HepG2 (cell line): Measurements from ENCODE around the gene COL9A3. TPM values are rescaled to one million over a fixed set of nuclear protein-coding genes. Genes with fewer than 3 reads are reported as not detected.

ENCODE experiments used
- AKNA ChIP-seq: sonication (generic); formaldehyde crosslinking; IDR thresholded peaks from 2 replicates; pipeline ENCODE4 v1.4.0; 2020; ENCODE audit warnings: missing genetic modification reagents, borderline replicate concordance
- ATF3 ChIP-seq: sonication (generic); formaldehyde crosslinking; IDR thresholded peaks from 2 replicates; pipeline ENCODE4 v1.4.0; 2020; ENCODE audit warnings: missing genetic modification reagents
- ELK4 ChIP-seq: sonication (generic); formaldehyde crosslinking; IDR thresholded peaks from 2 replicates; pipeline ENCODE4 v1.9.0; 2021; ENCODE audit warnings: missing genetic modification reagents, borderline replicate concordance
- HMGXB4 ChIP-seq, 2 experiments: sonication (generic) in 1 of 2; formaldehyde crosslinking in 1 of 2; IDR thresholded peaks; 2 replicates each; pipeline versions ENCODE4 v1.4.0 to v1.6.1; 2018 to 2020; ENCODE audit warnings: missing genetic modification reagents in 2 of 2, borderline replicate concordance in 1 of 2, low read depth in 1 of 2, mild to moderate bottlenecking in 1 of 2, missing biosample characterization in 1 of 2
- KLF15 ChIP-seq: sonication (generic); formaldehyde crosslinking; IDR thresholded peaks from 2 replicates; pipeline ENCODE4 v1.8.1; 2023; ENCODE audit warnings: borderline replicate concordance, mild to moderate bottlenecking, inconsistent platforms, missing genetic modification reagents, mixed read lengths
- SIN3B ChIP-seq: fragments of 150-350 bp; IDR thresholded peaks from 2 replicates; pipeline ENCODE4 v1.6.1; 2014; ENCODE audit warnings: low read length
- TCF7 ChIP-seq: sonication (generic); IDR thresholded peaks from 2 replicates; pipeline ENCODE4 v1.6.1; 2016; ENCODE audit warnings: antibody characterized with exemption, low read depth
- polyA plus RNA-seq, 8 experiments: library from polyadenylated mRNA; depleted of rRNA in 3 of 8; stranded (reverse) in 7 of 8; unstranded in 1 of 8; fragments of >200 nt; fragmentation: Illumina TruSeq in 4 of 8; extraction: Trizol in 4 of 8; gene quantifications; 2 replicates each; pipeline versions ENCODE4 v1.2.1 to v1.2.3, GENCODE V29; 2011 to 2016; ENCODE audit warnings: low read depth in 4 of 8, missing spikeins in 1 of 8, mixed read lengths in 1 of 8; ENCODE audit not compliant: insufficient read depth in 1 of 8
- total RNA-seq, 5 experiments: library from RNA; depleted of rRNA; stranded (reverse); fragments of >200 nt; fragmentation: Illumina TruSeq; extraction: Trizol; gene quantifications; 2 replicates each; pipeline ENCODE4 v1.2.3, GENCODE V29; 2016; ENCODE audit warnings: low read depth in 1 of 5
- TF ChIP-seq, protein P1 (sequence below): sonication (generic); formaldehyde crosslinking; IDR thresholded peaks from 2 replicates; pipeline ENCODE4 v1.4.0; 2020; ENCODE audit warnings: low read depth, mild to moderate bottlenecking, missing genetic modification reagents
- TF ChIP-seq, protein P2 (sequence below): sonication (generic); formaldehyde crosslinking; IDR thresholded peaks from 2 replicates; pipeline ENCODE4 v1.4.0; 2020; ENCODE audit warnings: missing genetic modification reagents, mild to moderate bottlenecking, borderline replicate concordance
- TF ChIP-seq, protein P3 (sequence below): IDR thresholded peaks from 2 replicates; pipeline ENCODE4 v1.6.1; 2012; ENCODE audit warnings: inconsistent platforms
- TF ChIP-seq, protein P4 (sequence below): sonication (generic); formaldehyde crosslinking; IDR thresholded peaks from 2 replicates; pipeline ENCODE4 v1.5.0; 2020; ENCODE audit warnings: mild to moderate bottlenecking, missing genetic modification reagents

Gene COL9A3
- total and polyA plus RNA-seq, 2 of the 13 experiments (the other 11 are each of a cell fraction or from before 2014, with no cell fraction given): 155 to 204 TPM

DNA sequence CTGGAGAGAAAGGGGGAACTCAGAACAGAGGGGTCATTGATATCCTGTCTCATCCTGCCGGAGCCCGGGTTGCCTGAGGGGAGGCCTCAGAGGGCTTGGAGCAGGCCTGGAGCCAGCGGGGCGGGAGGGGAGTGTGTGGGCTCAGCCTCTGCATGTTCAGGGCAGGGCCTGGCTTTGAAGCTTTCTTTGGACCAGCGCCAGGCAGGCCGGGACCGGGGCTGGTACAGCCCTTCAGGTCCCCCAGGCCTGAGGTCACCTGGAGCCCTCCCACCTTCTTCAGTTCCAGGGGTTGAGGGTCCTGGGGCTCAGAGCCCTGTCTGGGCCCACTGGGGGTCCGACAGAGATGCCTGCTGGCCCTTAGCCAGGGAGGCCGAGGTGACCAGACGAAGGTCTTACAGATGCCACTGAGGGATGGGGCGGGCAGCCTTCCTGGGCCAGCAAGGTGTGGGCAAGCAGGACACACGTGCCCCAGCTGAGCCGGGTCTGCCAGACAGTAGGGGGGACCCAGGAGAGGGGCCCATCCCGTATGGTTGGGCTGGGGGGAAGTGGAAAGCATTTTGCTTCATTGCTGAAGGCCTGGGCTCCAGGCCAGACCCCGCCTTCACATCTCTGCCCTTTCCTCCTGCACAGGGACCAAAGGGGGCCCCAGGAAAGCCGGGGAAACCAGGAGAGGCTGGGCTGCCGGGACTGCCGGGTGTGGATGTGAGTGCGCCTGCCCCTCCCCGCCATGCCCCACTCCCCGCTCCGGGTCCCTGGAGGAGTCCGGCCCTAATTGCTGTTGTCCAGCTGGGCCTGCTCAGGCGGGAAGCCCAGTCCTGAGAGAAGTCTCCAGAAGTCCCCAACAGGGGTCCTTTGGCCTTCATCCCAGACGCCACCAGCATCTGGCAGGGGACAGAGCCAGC is 2.0 kb downstream of the COL9A3 start (continued):
- TF ChIP-seq HMGXB4 (CRISPR knock-in tag; IDR thresholded peaks at IDR 0.05; ENCODE audit: borderline replicate concordance in 1 of 2, low read depth in 1 of 2) (0 out of 4 replicates have a peak, but pooled peaks of 1 of the 2 experiments have one; percentile 16), AKNA (no peak), KLF15 (CRISPR knock-in tag) (peak; percentile 62; the same call in 1 of the 2 replicates), ATF3 (CRISPR knock-in tag) (no peak; the same call in 1 of the 2 replicates), SIN3B (no peak), ELK4 (CRISPR knock-in tag) (no peak), TCF7 (peak; percentile 54; the same call in 1 of the 2 replicates)
- TF ChIP-seq, protein P1, sequence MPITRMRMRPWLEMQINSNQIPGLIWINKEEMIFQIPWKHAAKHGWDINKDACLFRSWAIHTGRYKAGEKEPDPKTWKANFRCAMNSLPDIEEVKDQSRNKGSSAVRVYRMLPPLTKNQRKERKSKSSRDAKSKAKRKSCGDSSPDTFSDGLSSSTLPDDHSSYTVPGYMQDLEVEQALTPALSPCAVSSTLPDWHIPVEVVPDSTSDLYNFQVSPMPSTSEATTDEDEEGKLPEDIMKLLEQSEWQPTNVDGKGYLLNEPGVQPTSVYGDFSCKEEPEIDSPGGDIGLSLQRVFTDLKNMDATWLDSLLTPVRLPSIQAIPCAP: no peak
- TF ChIP-seq, protein P2, sequence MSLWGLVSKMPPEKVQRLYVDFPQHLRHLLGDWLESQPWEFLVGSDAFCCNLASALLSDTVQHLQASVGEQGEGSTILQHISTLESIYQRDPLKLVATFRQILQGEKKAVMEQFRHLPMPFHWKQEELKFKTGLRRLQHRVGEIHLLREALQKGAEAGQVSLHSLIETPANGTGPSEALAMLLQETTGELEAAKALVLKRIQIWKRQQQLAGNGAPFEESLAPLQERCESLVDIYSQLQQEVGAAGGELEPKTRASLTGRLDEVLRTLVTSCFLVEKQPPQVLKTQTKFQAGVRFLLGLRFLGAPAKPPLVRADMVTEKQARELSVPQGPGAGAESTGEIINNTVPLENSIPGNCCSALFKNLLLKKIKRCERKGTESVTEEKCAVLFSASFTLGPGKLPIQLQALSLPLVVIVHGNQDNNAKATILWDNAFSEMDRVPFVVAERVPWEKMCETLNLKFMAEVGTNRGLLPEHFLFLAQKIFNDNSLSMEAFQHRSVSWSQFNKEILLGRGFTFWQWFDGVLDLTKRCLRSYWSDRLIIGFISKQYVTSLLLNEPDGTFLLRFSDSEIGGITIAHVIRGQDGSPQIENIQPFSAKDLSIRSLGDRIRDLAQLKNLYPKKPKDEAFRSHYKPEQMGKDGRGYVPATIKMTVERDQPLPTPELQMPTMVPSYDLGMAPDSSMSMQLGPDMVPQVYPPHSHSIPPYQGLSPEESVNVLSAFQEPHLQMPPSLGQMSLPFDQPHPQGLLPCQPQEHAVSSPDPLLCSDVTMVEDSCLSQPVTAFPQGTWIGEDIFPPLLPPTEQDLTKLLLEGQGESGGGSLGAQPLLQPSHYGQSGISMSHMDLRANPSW: no peak
- TF ChIP-seq, protein P3, sequence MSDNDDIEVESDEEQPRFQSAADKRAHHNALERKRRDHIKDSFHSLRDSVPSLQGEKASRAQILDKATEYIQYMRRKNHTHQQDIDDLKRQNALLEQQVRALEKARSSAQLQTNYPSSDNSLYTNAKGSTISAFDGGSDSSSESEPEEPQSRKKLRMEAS: peak; percentile 87
- TF ChIP-seq, protein P4, sequence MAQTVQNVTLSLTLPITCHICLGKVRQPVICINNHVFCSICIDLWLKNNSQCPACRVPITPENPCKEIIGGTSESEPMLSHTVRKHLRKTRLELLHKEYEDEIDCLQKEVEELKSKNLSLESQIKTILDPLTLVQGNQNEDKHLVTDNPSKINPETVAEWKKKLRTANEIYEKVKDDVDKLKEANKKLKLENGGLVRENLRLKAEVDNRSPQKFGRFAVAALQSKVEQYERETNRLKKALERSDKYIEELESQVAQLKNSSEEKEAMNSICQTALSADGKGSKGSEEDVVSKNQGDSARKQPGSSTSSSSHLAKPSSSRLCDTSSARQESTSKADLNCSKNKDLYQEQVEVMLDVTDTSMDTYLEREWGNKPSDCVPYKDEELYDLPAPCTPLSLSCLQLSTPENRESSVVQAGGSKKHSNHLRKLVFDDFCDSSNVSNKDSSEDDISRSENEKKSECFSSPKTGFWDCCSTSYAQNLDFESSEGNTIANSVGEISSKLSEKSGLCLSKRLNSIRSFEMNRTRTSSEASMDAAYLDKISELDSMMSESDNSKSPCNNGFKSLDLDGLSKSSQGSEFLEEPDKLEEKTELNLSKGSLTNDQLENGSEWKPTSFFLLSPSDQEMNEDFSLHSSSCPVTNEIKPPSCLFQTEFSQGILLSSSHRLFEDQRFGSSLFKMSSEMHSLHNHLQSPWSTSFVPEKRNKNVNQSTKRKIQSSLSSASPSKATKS (CRISPR knock-in tag): no peak
